ENCODE data around the gene PPBP. TPM values are rescaled to one million over a fixed set of nuclear protein-coding genes. Genes with fewer than 3 reads are reported as not detected.

Gene PPBP
- total RNA-seq, 1 experiment from 2014 or later = not detected

GRCh38 chr4:74015126-74015780 lies 27.3 kb upstream of the PPBP start:
- H3K4me1 ChIP-seq = no peaks in the 10 kb centered on the region
- CTCF ChIA-PET = no interaction called here
- DNase-seq = no peak
- no TSS peak for BruUV-seq (replicated peaks)
- no peaks in the 10 kb centered on the region for H3K9me3 ChIP-seq
- intact Hi-C loops (cut with micrococcal nuclease; ENCODE audit: unreplicated experiment) = no loop called here
- H3K27me3 ChIP-seq (replicated peaks; ENCODE audit: control insufficient read depth, insufficient read depth, low read length) = no peaks in the 10 kb centered on the region
- H3K27ac Mint-ChIP-seq (ENCODE audit: unreplicated experiment) = no peak overlapping the region
- H3K27me3 Mint-ChIP-seq (ENCODE audit: insufficient read depth, unreplicated experiment) = no peaks in the 10 kb centered on the region
- no peak overlapping the region for H3K4me3 Mint-ChIP-seq (ENCODE audit: unreplicated experiment)
- no peak for TF ChIP-seq CTCF (IDR thresholded peaks at IDR 0.05; ENCODE audit: insufficient read depth in 1 of 2, low read depth in 1 of 2, low read length in 1 of 2, severe bottlenecking in 1 of 2, unreplicated experiment in 1 of 2)
- no peaks in the 10 kb centered on the region for H3K36me3 Mint-ChIP-seq (ENCODE audit: insufficient read depth, unreplicated experiment)
- no peaks in the 10 kb centered on the region for H3K9me3 Mint-ChIP-seq (ENCODE audit: unreplicated experiment)
- H3K36me3 ChIP-seq (ENCODE audit: control insufficient read depth, insufficient read depth, low read length) = no peaks in the 10 kb centered on the region
- H3K4me1 Mint-ChIP-seq (ENCODE audit: low read depth, unreplicated experiment) = peaks cover 7% of the 10 kb centered on the region
- POLR2A ChIA-PET = no interaction called here
- H3K4me3 ChIP-seq (ENCODE audit: low read depth, low read length) = no peak overlapping the region

GRCh38 chr4:74014332-74014731 lies 26.3 kb upstream of the PPBP start:
- Histone ChIP-seq H3K36me3 (ENCODE audit: control insufficient read depth, insufficient read depth, low read length) (no peaks in the 10 kb centered on the region), H3K4me3 (ENCODE audit: low read depth, low read length) (no peak overlapping the region), H3K4me1 (no peaks in the 10 kb centered on the region), H3K27me3 (replicated peaks; ENCODE audit: control insufficient read depth, insufficient read depth, low read length) (no peaks in the 10 kb centered on the region), H3K9me3 (no peaks in the 10 kb centered on the region)
- no TSS peak for BruUV-seq (replicated peaks)
- Mint-ChIP-seq H3K4me3 (ENCODE audit: unreplicated experiment) (no peak overlapping the region), H3K27me3 (ENCODE audit: insufficient read depth, unreplicated experiment) (no peaks in the 10 kb centered on the region), H3K4me1 (ENCODE audit: low read depth, unreplicated experiment) (peaks cover 7% of the 10 kb centered on the region), H3K27ac (ENCODE audit: unreplicated experiment) (no peak overlapping the region), H3K36me3 (ENCODE audit: insufficient read depth, unreplicated experiment) (no peaks in the 10 kb centered on the region), H3K9me3 (ENCODE audit: unreplicated experiment) (no peaks in the 10 kb centered on the region)
- intact Hi-C loops (cut with micrococcal nuclease; ENCODE audit: unreplicated experiment) = no loop called here
- ChIA-PET POLR2A (no interaction called here), CTCF (no interaction called here)
- no peak for DNase-seq
- no peak for TF ChIP-seq CTCF (IDR thresholded peaks at IDR 0.05; ENCODE audit: insufficient read depth in 1 of 2, low read depth in 1 of 2, low read length in 1 of 2, severe bottlenecking in 1 of 2, unreplicated experiment in 1 of 2)

GRCh38 chr4:74013264-74013663 lies 25.3 kb upstream of the PPBP start:
- ChIA-PET POLR2A (no interaction called here), CTCF (interaction anchor here (0.5 kb wide), 1 partner anchor 280 kb away, joined by 4 read pairs; no protein-coding TSS in a partner anchor)
- Histone ChIP-seq H3K9me3 (no peaks in the 10 kb centered on the region), H3K36me3 (ENCODE audit: control insufficient read depth, insufficient read depth, low read length) (no peaks in the 10 kb centered on the region), H3K4me3 (ENCODE audit: low read depth, low read length) (no peak overlapping the region), H3K27me3 (replicated peaks; ENCODE audit: control insufficient read depth, insufficient read depth, low read length) (no peaks in the 10 kb centered on the region), H3K4me1 (no peaks in the 10 kb centered on the region)
- Mint-ChIP-seq H3K27ac (ENCODE audit: unreplicated experiment) (no peak overlapping the region), H3K36me3 (ENCODE audit: insufficient read depth, unreplicated experiment) (no peaks in the 10 kb centered on the region), H3K9me3 (ENCODE audit: unreplicated experiment) (no peaks in the 10 kb centered on the region), H3K4me3 (ENCODE audit: unreplicated experiment) (no peak overlapping the region), H3K4me1 (ENCODE audit: low read depth, unreplicated experiment) (peaks cover 7% of the 10 kb centered on the region), H3K27me3 (ENCODE audit: insufficient read depth, unreplicated experiment) (no peaks in the 10 kb centered on the region)
- BruUV-seq (replicated peaks) = no TSS peak
- no peak for DNase-seq
- no peak for TF ChIP-seq CTCF (IDR thresholded peaks at IDR 0.05; ENCODE audit: insufficient read depth in 1 of 2, low read depth in 1 of 2, low read length in 1 of 2, severe bottlenecking in 1 of 2, unreplicated experiment in 1 of 2)
- intact Hi-C loops (cut with micrococcal nuclease; ENCODE audit: unreplicated experiment) = no loop called here
